H9 (cell line): ENCODE measurements around the gene ST6GALNAC3. TPM values are rescaled to one million over a fixed set of nuclear protein-coding genes. Genes with fewer than 3 reads are reported as not detected.

Source experiments
- DNase-seq: peaks from one replicate; pipeline ENCODE4 v3.0.0-alpha.2; 2017
- H2AFZ ChIP-seq: one replicate; pipeline ENCODE4 v1.6.1; 2013; ENCODE audit warnings: mild to moderate bottlenecking, low read length, control low read depth, moderate library complexity
- H2AK5ac ChIP-seq: 2 replicates; pipeline ENCODE4 v1.6.1; 2013; ENCODE audit warnings: low read length, control low read depth, mixed read lengths; ENCODE audit not compliant: insufficient read length
- H2BK120ac ChIP-seq: one replicate; pipeline ENCODE4 v1.6.1; 2013; ENCODE audit warnings: low read depth, mild to moderate bottlenecking, low read length, control low read depth, inconsistent platforms; ENCODE audit not compliant: poor library complexity, severe bottlenecking
- H2BK12ac ChIP-seq: 2 replicates; pipeline ENCODE4 v1.6.1; 2013; ENCODE audit warnings: low read length, control low read depth, mixed read lengths, low read depth; ENCODE audit not compliant: insufficient read length
- H2BK15ac ChIP-seq: 2 replicates; pipeline ENCODE4 v1.6.1; 2013; ENCODE audit warnings: low read depth, low read length, control low read depth
- H2BK20ac ChIP-seq: one replicate; pipeline ENCODE4 v1.6.1; 2013; ENCODE audit warnings: low read depth, mild to moderate bottlenecking, low read length, control low read depth, inconsistent platforms; ENCODE audit not compliant: poor library complexity, severe bottlenecking
- H2BK5ac ChIP-seq: 2 replicates; pipeline ENCODE4 v1.6.1; 2013; ENCODE audit warnings: low read length, control low read depth, mixed read lengths; ENCODE audit not compliant: insufficient read length
- H3K14ac ChIP-seq: 2 replicates; pipeline ENCODE4 v1.6.1; 2013; ENCODE audit warnings: low read length, control low read depth; ENCODE audit not compliant: insufficient read depth
- H3K18ac ChIP-seq: 2 replicates; pipeline ENCODE4 v1.6.1; 2013; ENCODE audit warnings: low read depth, mild to moderate bottlenecking, mixed read lengths, low read length, control low read depth; ENCODE audit not compliant: insufficient read length
- H3K23ac ChIP-seq: 2 replicates; pipeline ENCODE4 v1.6.1; 2013; ENCODE audit warnings: low read length, control low read depth, mixed read lengths, low read depth; ENCODE audit not compliant: insufficient read length
- H3K23me2 ChIP-seq: 2 replicates; pipeline ENCODE4 v1.6.1; 2013; ENCODE audit warnings: low read depth, mild to moderate bottlenecking, mixed read lengths, low read length, control low read depth; ENCODE audit not compliant: insufficient read length, poor library complexity, severe bottlenecking
- H3K27ac ChIP-seq: 2 replicates; pipeline ENCODE4 v1.5.1; 2013; ENCODE audit warnings: low read length, control low read depth, mixed read lengths, low read depth; ENCODE audit not compliant: insufficient read length
- H3K27me3 ChIP-seq: 2 replicates; pipeline ENCODE4 v1.6.1; 2013; ENCODE audit warnings: low read length, control low read depth, inconsistent platforms; ENCODE audit not compliant: insufficient read depth
- H3K4ac ChIP-seq: 2 replicates; pipeline ENCODE4 v1.6.1; 2013; ENCODE audit warnings: low read depth, mild to moderate bottlenecking, control low read depth, inconsistent platforms, low read length, moderate library complexity
- H3K4me1 ChIP-seq: 2 replicates; pipeline ENCODE4 v1.6.1; 2013; ENCODE audit warnings: low read length, control low read depth, inconsistent platforms; ENCODE audit not compliant: insufficient read depth
- H3K4me2 ChIP-seq: 2 replicates; pipeline ENCODE4 v1.6.1; 2013; ENCODE audit warnings: low read length, control low read depth, mixed read lengths; ENCODE audit not compliant: insufficient read length, insufficient read depth
- H3K56ac ChIP-seq: 2 replicates; pipeline ENCODE4 v1.6.1; 2013; ENCODE audit warnings: low read depth, mild to moderate bottlenecking, mixed read lengths, low read length, control low read depth; ENCODE audit not compliant: insufficient read length
- H3K79me1 ChIP-seq: 2 replicates; pipeline ENCODE4 v1.6.1; 2013; ENCODE audit warnings: low read depth, mild to moderate bottlenecking, moderate library complexity, low read length, control low read depth, inconsistent platforms; ENCODE audit not compliant: insufficient read depth, poor library complexity, severe bottlenecking
- H3K79me2 ChIP-seq: 2 replicates; pipeline ENCODE4 v1.6.1; 2013; ENCODE audit warnings: low read length, control low read depth, inconsistent platforms; ENCODE audit not compliant: insufficient read depth
- H3K9ac ChIP-seq: 2 replicates; pipeline ENCODE4 v1.6.1; 2013; ENCODE audit warnings: low read length, control low read depth, mixed read lengths; ENCODE audit not compliant: insufficient read length; ENCODE audit errors: extremely low read depth
- H3K9me3 ChIP-seq: one replicate; pipeline ENCODE4 v1.6.1; 2013; ENCODE audit warnings: low read depth, low read length, inconsistent platforms; ENCODE audit not compliant: control insufficient read depth
- H3T11ph ChIP-seq: one replicate; pipeline ENCODE4 v1.6.1; 2013; ENCODE audit warnings: mild to moderate bottlenecking, low read length, control low read depth, inconsistent platforms
- H4K20me1 ChIP-seq: one replicate; pipeline ENCODE4 v1.6.1; 2013; ENCODE audit not compliant: control insufficient read depth, insufficient read length, insufficient read depth
- H4K5ac ChIP-seq: 2 replicates; pipeline ENCODE4 v1.6.1; 2013; ENCODE audit warnings: low read depth, mild to moderate bottlenecking, mixed read lengths, low read length, control low read depth; ENCODE audit not compliant: insufficient read length
- H4K8ac ChIP-seq: replicated peaks from 2 replicates; pipeline ENCODE4 v1.6.1; 2013; ENCODE audit warnings: low read length, control low read depth, mixed read lengths, low read depth; ENCODE audit not compliant: insufficient read length
- H4K91ac ChIP-seq: 2 replicates; pipeline ENCODE4 v1.6.1; 2013; ENCODE audit warnings: low read depth, mild to moderate bottlenecking, moderate library complexity, mixed read lengths, low read length, control low read depth; ENCODE audit not compliant: insufficient read length
- H3K27ac Mint-ChIP-seq, 3 experiments: 2 replicates in 2 of 3; 3 replicates in 1 of 3; pipeline ENCODE4 v1.8.0; 2020 to 2021; ENCODE audit warnings: mixed read lengths in 3 of 3, mild to moderate bottlenecking in 1 of 3, moderate library complexity in 1 of 3
- H3K27me3 Mint-ChIP-seq: 2 replicates; pipeline ENCODE4 v1.8.0; 2021; ENCODE audit warnings: low read depth, mild to moderate bottlenecking, moderate library complexity, mixed read lengths
- H3K36me3 Mint-ChIP-seq, 3 experiments: 2 replicates in 2 of 3; 3 replicates in 1 of 3; pipeline ENCODE4 v1.8.0; 2020 to 2021; ENCODE audit warnings: low read depth in 3 of 3, mixed read lengths in 3 of 3; ENCODE audit not compliant: insufficient read depth in 1 of 3
- H3K4me1 Mint-ChIP-seq, 2 experiments: 2 replicates each; pipeline ENCODE4 v1.8.0; 2020; ENCODE audit warnings: mixed read lengths in 2 of 2
- H3K4me3 Mint-ChIP-seq, 2 experiments: 2 replicates in 1 of 2; 3 replicates in 1 of 2; pipeline ENCODE4 v1.8.0; 2020 to 2021; ENCODE audit warnings: mild to moderate bottlenecking in 2 of 2, mixed read lengths in 2 of 2, moderate library complexity in 1 of 2
- H3K9me3 Mint-ChIP-seq, 2 experiments: 2 replicates in 1 of 2; 3 replicates in 1 of 2; pipeline ENCODE4 v1.8.0; 2020; ENCODE audit warnings: mild to moderate bottlenecking in 2 of 2, mixed read lengths in 2 of 2, moderate library complexity in 1 of 2
- WGBS: extraction: QIAGEN DNeasy Blood & Tissue Kit; methylation state at CpG from one replicate; pipeline ENCODE4 v1.1.7; 2013; ENCODE audit warnings: missing lambda C conversion rate, low lambda C conversion rate, mixed read lengths; ENCODE audit not compliant: insufficient read length; ENCODE audit errors: extremely low coverage; 5-methylcytosine and 5-hydroxymethylcytosine counted together
- total RNA-seq: library from RNA; stranded (reverse); gene quantifications from 2 replicates; pipeline ENCODE4 v1.2.1, GENCODE V29; 2021
- TF ChIP-seq, protein P1 (sequence below): fragments of 200-600 bp; sonication (generic); conservative IDR thresholded peaks from 3 replicates; pipeline ENCODE4 v1.8.0; 2021; ENCODE audit warnings: antibody characterized with exemption, mild to moderate bottlenecking

ST6GALNAC3 gene
- total RNA-seq, 1 experiment from 2014 or later: 11.2 TPM

DNA sequence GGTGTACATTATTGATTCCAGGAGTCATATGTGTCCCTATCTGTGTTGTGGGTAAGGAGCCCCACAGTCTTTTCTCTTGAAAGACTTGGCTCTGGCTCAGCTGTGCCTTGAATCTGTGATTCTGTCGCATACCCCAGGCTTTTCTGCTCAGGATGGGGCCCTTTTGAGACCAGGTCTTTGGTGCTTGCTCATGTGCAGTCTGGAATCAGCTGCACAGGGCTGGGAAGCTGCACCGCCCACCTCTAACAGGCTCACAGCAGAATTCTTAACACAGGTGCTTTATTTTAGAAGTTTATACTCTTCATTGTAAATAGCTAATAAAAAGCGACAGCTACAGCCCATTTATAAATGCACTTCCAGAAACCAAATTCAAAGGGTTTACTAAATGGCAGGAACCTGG, 61.3 kb downstream of the ST6GALNAC3 start:
- no peak overlapping the region for H4K5ac ChIP-seq
- H3K79me2 ChIP-seq: no peaks in the 10 kb centered on the region
- H2AFZ ChIP-seq: no peak overlapping the region
- TF ChIP-seq, protein P1, sequence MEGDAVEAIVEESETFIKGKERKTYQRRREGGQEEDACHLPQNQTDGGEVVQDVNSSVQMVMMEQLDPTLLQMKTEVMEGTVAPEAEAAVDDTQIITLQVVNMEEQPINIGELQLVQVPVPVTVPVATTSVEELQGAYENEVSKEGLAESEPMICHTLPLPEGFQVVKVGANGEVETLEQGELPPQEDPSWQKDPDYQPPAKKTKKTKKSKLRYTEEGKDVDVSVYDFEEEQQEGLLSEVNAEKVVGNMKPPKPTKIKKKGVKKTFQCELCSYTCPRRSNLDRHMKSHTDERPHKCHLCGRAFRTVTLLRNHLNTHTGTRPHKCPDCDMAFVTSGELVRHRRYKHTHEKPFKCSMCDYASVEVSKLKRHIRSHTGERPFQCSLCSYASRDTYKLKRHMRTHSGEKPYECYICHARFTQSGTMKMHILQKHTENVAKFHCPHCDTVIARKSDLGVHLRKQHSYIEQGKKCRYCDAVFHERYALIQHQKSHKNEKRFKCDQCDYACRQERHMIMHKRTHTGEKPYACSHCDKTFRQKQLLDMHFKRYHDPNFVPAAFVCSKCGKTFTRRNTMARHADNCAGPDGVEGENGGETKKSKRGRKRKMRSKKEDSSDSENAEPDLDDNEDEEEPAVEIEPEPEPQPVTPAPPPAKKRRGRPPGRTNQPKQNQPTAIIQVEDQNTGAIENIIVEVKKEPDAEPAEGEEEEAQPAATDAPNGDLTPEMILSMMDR: no peak
- no peaks in the 10 kb centered on the region for H3K27me3 ChIP-seq
- H2BK5ac ChIP-seq: no peak overlapping the region
- H3K18ac ChIP-seq: no peak overlapping the region
- no peak overlapping the region; a peak in 1 of 7 replicates for H3K27ac Mint-ChIP-seq
- H3K4me1 ChIP-seq: peaks cover 4% of the 10 kb centered on the region; the same call in 1 of the 2 replicates
- H3K56ac ChIP-seq: no peak overlapping the region
- no peak overlapping the region for H3K14ac ChIP-seq
- no peaks in the 10 kb centered on the region for H3K9me3 Mint-ChIP-seq
- H3K4me2 ChIP-seq: no peak overlapping the region
- H3K27me3 Mint-ChIP-seq: no peaks in the 10 kb centered on the region
- no peak overlapping the region for H4K8ac ChIP-seq
- H4K20me1 ChIP-seq: no peaks in the 10 kb centered on the region
- H2BK120ac ChIP-seq: no peak overlapping the region
- H3K4me1 Mint-ChIP-seq: peaks cover 10 to 12% of the 10 kb centered on the region in 2 experiments
- no peak overlapping the region for H2AK5ac ChIP-seq
- H3K27ac ChIP-seq: no peak overlapping the region
- no peaks in the 10 kb centered on the region for H3K23me2 ChIP-seq
- no peaks in the 10 kb centered on the region for H3K9me3 ChIP-seq
- no peak overlapping the region for H4K91ac ChIP-seq
- no peaks in the 10 kb centered on the region; a peak in 2 of 7 replicates for H3K36me3 Mint-ChIP-seq
- no peak overlapping the region for H2BK12ac ChIP-seq
- no peak overlapping the region for H2BK20ac ChIP-seq
- no peak overlapping the region for H2BK15ac ChIP-seq
- no peaks in the 10 kb centered on the region for H3K79me1 ChIP-seq
- H3T11ph ChIP-seq: no peak overlapping the region
- no peak for DNase-seq
- H3K23ac ChIP-seq: no peak overlapping the region
- no peak overlapping the region for H3K4me3 Mint-ChIP-seq
- WGBS: no CpG with 5 or more reads among the region's 3 CpGs
- no peak overlapping the region for H3K4ac ChIP-seq
- no peak overlapping the region for H3K9ac ChIP-seq
